Common myeloid progenitor, CD34-positive (primary cell): ENCODE results near the gene ADRA2C.
"Not testable (repeated sequence)": the region's sequence is repeated elsewhere in the genome, so short reads cannot be mapped to it uniquely, and the experiment has no call there.

Source experiments
- CTCF ChIA-PET: fragments of 350-600 bp; sonication (Branson Sonifier 250); formaldehyde crosslinking; loops from one replicate; lab custom pipeline; 2021; ENCODE audit warnings: antibody characterized with exemption; lab: Charles Lee
- POLR2A ChIA-PET: fragments of 350-600 bp; sonication (Branson Sonifier 250); formaldehyde crosslinking; loops from one replicate; lab custom pipeline; 2021; ENCODE audit warnings: antibody characterized with exemption; lab: Charles Lee
- DNase-seq, 3 donors: peaks; one replicate each; pipeline versions ENCODE4 v3.0.0 to v3.0.0-alpha.2; 2013
- H3K27ac ChIP-seq, 2 experiments: 1 replicate in 1 of 2; 2 replicates in 1 of 2; pipeline ENCODE4 v1.7.0; 2013; ENCODE audit warnings: inconsistent platforms in 2 of 2, low read length in 2 of 2, mild to moderate bottlenecking in 2 of 2, low read depth in 1 of 2, moderate library complexity in 1 of 2; ENCODE audit not compliant: severe bottlenecking in 2 of 2, insufficient read depth in 1 of 2, poor library complexity in 1 of 2
- H3K27me3 ChIP-seq, 5 experiments: replicated peaks in 2 of 5; 1 replicate in 3 of 5; 2 replicates in 2 of 5; pipeline versions ENCODE4 v1.6.1 to v1.7.0; 2013; ENCODE audit warnings: low read length in 4 of 5, mild to moderate bottlenecking in 2 of 5, moderate library complexity in 2 of 5, inconsistent platforms in 1 of 5; ENCODE audit not compliant: insufficient read depth in 5 of 5, control insufficient read depth in 4 of 5
- H3K36me3 ChIP-seq, 4 experiments: 1 replicate in 2 of 4; 2 replicates in 2 of 4; pipeline versions ENCODE4 v1.6.1 to v1.7.0; 2013; ENCODE audit warnings: low read length in 3 of 4, control low read depth in 1 of 4, mild to moderate bottlenecking in 1 of 4; ENCODE audit not compliant: control insufficient read depth in 4 of 4, insufficient read depth in 4 of 4
- H3K4me1 ChIP-seq, 4 experiments: 1 replicate in 3 of 4; 2 replicates in 1 of 4; pipeline versions ENCODE4 v1.6.1 to v1.7.1; 2013; ENCODE audit warnings: low read length in 3 of 4, mild to moderate bottlenecking in 3 of 4, control low read depth in 1 of 4, inconsistent platforms in 1 of 4, moderate library complexity in 1 of 4; ENCODE audit not compliant: control insufficient read depth in 4 of 4, insufficient read depth in 4 of 4; ENCODE audit errors: control extremely low read depth in 1 of 4
- H3K4me3 ChIP-seq, 7 experiments: 1 replicate in 4 of 7; 2 replicates in 3 of 7; pipeline versions ENCODE4 v1.5.1 to v1.7.0; 2013; ENCODE audit warnings: mild to moderate bottlenecking in 7 of 7, low read length in 6 of 7, moderate library complexity in 6 of 7, inconsistent platforms in 2 of 7, low read depth in 2 of 7, control low read depth in 1 of 7; ENCODE audit not compliant: insufficient read depth in 4 of 7, control insufficient read depth in 1 of 7; ENCODE audit errors: extremely low read depth in 1 of 7
- H3K9me3 ChIP-seq, 5 experiments: 1 replicate in 4 of 5; 2 replicates in 1 of 5; pipeline versions ENCODE4 v1.6.1 to v1.7.1; 2013; ENCODE audit warnings: low read length in 4 of 5, mild to moderate bottlenecking in 2 of 5, inconsistent platforms in 1 of 5, low read depth in 1 of 5, moderate library complexity in 1 of 5; ENCODE audit not compliant: control insufficient read depth in 4 of 5, insufficient read depth in 2 of 5; ENCODE audit errors: control extremely low read depth in 1 of 5
- WGBS: methylation state at CpG from one replicate; pipeline ENCODE4 v1.1.5; 2013; ENCODE audit not compliant: insufficient coverage; 5-methylcytosine and 5-hydroxymethylcytosine counted together

Gene ADRA2C

DNA sequence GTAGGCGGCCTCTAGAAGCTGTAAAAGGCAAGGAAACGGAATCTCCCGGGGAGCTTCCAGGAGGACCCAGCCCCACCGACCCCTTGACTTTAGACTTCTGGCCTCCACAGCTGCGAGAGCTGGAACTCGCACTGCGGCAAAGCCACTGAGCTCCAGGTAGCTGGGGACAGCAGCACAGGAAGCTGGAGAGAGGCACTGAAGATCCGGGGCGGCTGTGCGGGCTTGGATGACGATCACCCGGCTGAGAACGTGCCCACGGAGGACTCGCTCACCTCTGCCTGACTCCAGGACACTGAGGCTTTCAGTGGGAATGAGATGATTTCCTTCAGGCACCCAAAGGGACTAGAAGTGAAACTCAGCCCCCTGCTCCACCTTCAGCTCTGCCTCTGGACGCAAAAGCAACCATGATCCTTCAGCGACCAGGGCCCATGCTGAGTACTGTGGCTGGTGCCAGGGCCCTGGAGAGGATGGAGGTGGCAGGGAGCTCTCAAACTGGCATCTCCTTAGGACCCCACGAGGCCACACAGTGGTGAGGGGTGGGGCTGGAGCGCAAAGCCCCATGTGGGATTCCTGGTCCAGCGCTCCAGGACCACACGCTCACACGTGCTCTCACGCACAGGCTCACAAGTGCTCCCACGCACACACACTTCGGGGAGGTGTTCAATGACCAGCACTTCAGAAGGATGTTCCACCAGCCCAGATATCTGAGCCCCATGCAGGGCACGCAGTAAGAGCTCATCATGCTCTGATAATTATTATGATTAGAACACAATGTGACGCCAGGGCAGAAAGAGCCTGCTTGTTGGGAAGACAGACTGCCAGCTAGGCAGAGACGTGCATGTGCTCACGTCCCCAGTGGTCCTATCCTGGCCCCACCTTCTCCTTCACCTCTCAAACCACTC lies 47.2 kb downstream of the ADRA2C start:
- ChIA-PET POLR2A (no interaction called here), CTCF (no interaction called here)
- DNase-seq, result no peak
- no peaks in the 10 kb centered on the region for H3K4me1 ChIP-seq
- H3K27me3 ChIP-seq, result peaks cover 0 to 23% (median 2%) of the 10 kb centered on the region in 5 experiments
- WGBS, result 89% methylated on average over 24 of the region's 29 CpGs
- no peak overlapping the region for H3K27ac ChIP-seq
- H3K9me3 ChIP-seq, result peaks cover 0 to 3% (median 0%) of the 10 kb centered on the region in 5 experiments
- no peaks in the 10 kb centered on the region for H3K36me3 ChIP-seq
- H3K4me3 ChIP-seq, result no peak overlapping the region

- Histone ChIP-seq H3K4me1 (no peaks in the 10 kb centered on the region), H3K27me3 (peaks cover 0 to 16% (median 2%) of the 10 kb centered on the region in 5 experiments), H3K27ac (no peak overlapping the region), H3K36me3 (no peaks in the 10 kb centered on the region), H3K9me3 (peaks cover 0 to 3% (median 0%) of the 10 kb centered on the region in 5 experiments), H3K4me3 (no peak overlapping the region)
- ChIA-PET CTCF (no interaction called here), POLR2A (no interaction called here)
- DNase-seq, result no peak
- 90% methylated on average over 3 of the region's 6 CpGs for WGBS
Observed at GRCh38 chr4:3814053-3814570, 47.9 kb downstream of the ADRA2C start.

DNA sequence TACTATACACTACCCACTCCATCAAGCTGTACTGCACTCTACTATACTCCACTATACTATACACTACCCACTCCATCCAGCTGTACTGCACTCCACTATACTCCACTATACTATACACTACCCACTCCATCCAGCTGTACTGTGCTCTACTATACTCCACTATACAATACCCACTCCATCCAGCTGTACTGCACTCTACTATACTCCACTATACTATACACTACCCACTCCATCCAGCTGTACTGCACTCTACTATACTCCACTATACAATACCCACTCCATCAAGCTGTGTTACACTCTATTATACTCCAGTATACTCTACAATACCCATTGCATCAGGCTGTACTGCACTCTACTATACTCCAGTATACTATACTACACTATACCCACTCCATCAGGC lies 48.7 kb downstream of the ADRA2C start:
- POLR2A ChIA-PET, H3K27me3 ChIP-seq, H3K9me3 ChIP-seq, H3K4me1 ChIP-seq, CTCF ChIA-PET, H3K27ac ChIP-seq, DNase-seq, H3K36me3 ChIP-seq, H3K4me3 ChIP-seq: not testable (repeated sequence)

DNA sequence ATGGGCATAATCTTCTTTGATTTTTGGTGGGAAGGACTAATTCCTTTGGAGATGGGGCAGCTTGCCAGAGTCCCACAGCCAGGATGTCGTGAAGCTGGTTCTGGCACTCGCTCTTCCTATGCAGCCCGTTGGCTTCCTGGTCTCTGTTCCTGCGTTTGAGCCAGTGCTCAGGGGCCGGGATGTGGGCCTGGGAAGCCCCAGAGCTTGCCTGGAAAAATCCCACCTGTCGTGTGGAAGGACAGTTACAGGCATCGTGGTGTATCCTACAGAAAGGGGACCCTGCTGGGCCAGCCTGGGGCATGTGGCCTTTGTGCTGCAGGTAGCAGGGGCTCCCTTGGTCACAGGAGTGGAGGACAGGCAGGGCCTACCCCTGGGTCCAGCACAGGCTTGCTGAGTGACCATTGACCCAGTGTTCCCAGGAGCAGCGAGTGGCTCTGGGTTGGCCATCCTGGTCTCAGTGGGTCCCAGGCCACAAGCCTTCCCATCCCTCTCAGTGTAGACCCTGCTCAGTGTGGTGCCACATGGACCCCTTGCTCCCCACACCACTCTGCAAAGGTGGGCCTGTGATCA lies 50.2 kb downstream of the ADRA2C start:
- no peak for DNase-seq
- ChIA-PET CTCF (no interaction called here), POLR2A (no interaction called here)
- Histone ChIP-seq H3K27ac (no peak overlapping the region), H3K9me3 (peaks cover 0 to 3% (median 0%) of the 10 kb centered on the region in 5 experiments), H3K27me3 (peaks cover 0 to 11% (median 2%) of the 10 kb centered on the region in 5 experiments), H3K4me1 (no peaks in the 10 kb centered on the region), H3K36me3 (no peaks in the 10 kb centered on the region), H3K4me3 (no peak overlapping the region)
- 90% methylated on average over 8 of the region's 8 CpGs for WGBS

DNA sequence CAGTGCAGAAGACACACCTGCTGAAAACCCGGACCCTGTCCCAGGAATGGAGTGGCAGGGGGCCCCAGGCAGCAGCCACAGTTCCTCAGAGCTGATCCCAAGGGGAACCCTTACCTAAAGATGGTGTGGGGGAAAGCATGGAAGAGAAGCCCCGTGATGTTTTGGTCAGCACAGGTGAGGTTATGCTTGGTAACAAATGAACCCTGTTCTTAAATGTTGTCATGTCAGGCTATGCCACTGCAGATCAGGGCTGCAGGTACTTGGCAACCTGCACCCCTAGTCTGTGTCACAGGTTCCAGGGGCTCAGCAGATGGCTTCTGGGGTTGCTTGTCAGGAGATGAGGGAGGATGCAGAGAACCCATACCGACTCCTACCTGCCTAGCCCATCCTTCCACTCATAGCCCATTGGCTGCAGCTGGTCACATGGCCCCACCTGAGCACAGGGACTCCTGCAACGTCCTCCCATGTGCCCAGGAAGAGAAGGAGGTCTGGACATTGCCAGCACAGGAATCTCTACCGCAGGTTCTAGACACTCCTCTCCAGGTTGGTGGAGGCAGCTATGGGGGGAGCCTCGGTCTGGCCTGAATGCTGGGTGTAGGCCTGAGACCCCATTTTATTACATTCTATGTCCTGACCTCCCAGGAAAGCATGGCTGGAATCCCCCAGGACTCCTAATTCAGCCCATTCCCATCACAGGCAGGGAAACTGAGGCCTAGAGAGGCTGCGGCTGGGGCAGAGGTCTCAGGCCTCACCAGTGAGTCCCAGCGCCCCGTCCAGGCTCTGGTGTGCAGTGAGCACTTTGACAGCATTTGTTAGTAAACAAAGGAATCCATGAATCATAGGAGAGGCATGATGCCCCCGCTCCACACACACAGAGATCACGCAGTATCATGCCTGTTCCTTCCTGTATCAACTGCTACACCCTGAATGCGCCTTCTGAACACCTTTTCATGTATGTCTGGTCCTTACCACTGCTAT lies 51.1 kb downstream of the ADRA2C start:
- Histone ChIP-seq H3K9me3 (peaks cover 0 to 3% (median 0%) of the 10 kb centered on the region in 5 experiments), H3K4me3 (no peak overlapping the region), H3K36me3 (no peaks in the 10 kb centered on the region), H3K4me1 (no peaks in the 10 kb centered on the region), H3K27ac (no peak overlapping the region), H3K27me3 (peaks cover 0 to 10% (median 2%) of the 10 kb centered on the region in 5 experiments)
- CTCF ChIA-PET, result no interaction called here
- POLR2A ChIA-PET, result no interaction called here
- DNase-seq, result no peak
- 91% methylated on average over 10 of the region's 12 CpGs for WGBS
